ENCODE results near the gene CCL13. TPM values are rescaled to one million over a fixed set of nuclear protein-coding genes. Genes with fewer than 3 reads are reported as not detected.

The CCL13 gene
- total RNA-seq, 1 experiment from 2014 or later, result not detected

- CTCF ChIA-PET, result no interaction called here
- TF ChIP-seq EZH2 (IDR thresholded peaks at IDR 0.05; ENCODE audit: low read depth) (no peak), CTCF (conservative IDR thresholded peaks at IDR 0.05) (no peak)
Measured at GRCh38 chr17:34311291-34311690, 45.0 kb upstream of the CCL13 start.

GRCh38 chr17:34312080-34312479 lies 44.2 kb upstream of the CCL13 start:
- no peak overlapping the region for H3K27ac ChIP-seq
- no peaks in the 10 kb centered on the region for H3K79me2 ChIP-seq (ENCODE audit: low read depth)
- no peaks in the 10 kb centered on the region for H3F3A ChIP-seq (ENCODE audit: insufficient read depth, low read depth)
- H4K20me1 ChIP-seq (ENCODE audit: insufficient read depth), result no peaks in the 10 kb centered on the region
- H3K27me3 ChIP-seq (ENCODE audit: insufficient read depth, low read depth), result peaks cover 17% of the 10 kb centered on the region
- ChIA-PET POLR2A (ENCODE audit: unreplicated experiment) (no interaction called here), CTCF (no interaction called here)
- BruUV-seq (replicated peaks), result no TSS peak
- no peaks in the 10 kb centered on the region for H3K9me2 ChIP-seq (ENCODE audit: insufficient read depth)
- H3K4me2 ChIP-seq, result no peak overlapping the region
- H3K9me3 ChIP-seq (ENCODE audit: insufficient read depth, low read depth), result no peaks in the 10 kb centered on the region
- H3K36me3 ChIP-seq (ENCODE audit: low read depth), result no peaks in the 10 kb centered on the region
- no peaks in the 10 kb centered on the region for H3K4me1 ChIP-seq (replicated peaks; ENCODE audit: insufficient read depth)
- no peak overlapping the region for H2AFZ ChIP-seq
- TF ChIP-seq CTCF (conservative IDR thresholded peaks at IDR 0.05) (no peak), EZH2 (IDR thresholded peaks at IDR 0.05; ENCODE audit: low read depth) (no peak)
- no peak overlapping the region for H3K4me3 ChIP-seq
- intact Hi-C loops (cut with micrococcal nuclease; ENCODE audit: unreplicated experiment), result no loop called here
- no peak for DNase-seq

More at GRCh38 chr17:34311291-34311690, 45.0 kb upstream of the CCL13 start:
- H3K4me3 ChIP-seq, result no peak overlapping the region
- H3K9me2 ChIP-seq (ENCODE audit: insufficient read depth), result no peaks in the 10 kb centered on the region
- no peaks in the 10 kb centered on the region for H3K79me2 ChIP-seq (ENCODE audit: low read depth)
- H3F3A ChIP-seq (ENCODE audit: insufficient read depth, low read depth), result no peaks in the 10 kb centered on the region
- no peaks in the 10 kb centered on the region for H4K20me1 ChIP-seq (ENCODE audit: insufficient read depth)
- no peaks in the 10 kb centered on the region for H3K4me1 ChIP-seq (replicated peaks; ENCODE audit: insufficient read depth)
- no TSS peak for BruUV-seq (replicated peaks)
- no peaks in the 10 kb centered on the region for H3K9me3 ChIP-seq (ENCODE audit: insufficient read depth, low read depth)
- no peak overlapping the region for H3K4me2 ChIP-seq
- POLR2A ChIA-PET (ENCODE audit: unreplicated experiment), result no interaction called here
- peaks cover 25% of the 10 kb centered on the region for H3K27me3 ChIP-seq (ENCODE audit: insufficient read depth, low read depth)
- H3K36me3 ChIP-seq (ENCODE audit: low read depth), result no peaks in the 10 kb centered on the region
- no peak overlapping the region for H3K27ac ChIP-seq
- DNase-seq, result no peak
- no peak overlapping the region for H2AFZ ChIP-seq
- intact Hi-C loops (cut with micrococcal nuclease; ENCODE audit: unreplicated experiment), result no loop called here

- no peaks in the 10 kb centered on the region for H3F3A ChIP-seq (ENCODE audit: insufficient read depth, low read depth)
- peaks cover 16% of the 10 kb centered on the region for H3K27me3 ChIP-seq (ENCODE audit: insufficient read depth, low read depth)
- POLR2A ChIA-PET (ENCODE audit: unreplicated experiment), result no interaction called here
- no peaks in the 10 kb centered on the region for H3K4me1 ChIP-seq (replicated peaks; ENCODE audit: insufficient read depth)
- H3K27ac ChIP-seq, result no peak overlapping the region
- no peak overlapping the region for H3K4me2 ChIP-seq
- intact Hi-C loops (cut with micrococcal nuclease; ENCODE audit: unreplicated experiment), result no loop called here
- H4K20me1 ChIP-seq (ENCODE audit: insufficient read depth), result no peaks in the 10 kb centered on the region
- no peaks in the 10 kb centered on the region for H3K9me2 ChIP-seq (ENCODE audit: insufficient read depth)
- H3K9me3 ChIP-seq (ENCODE audit: insufficient read depth, low read depth), result no peaks in the 10 kb centered on the region
- CTCF ChIA-PET, result no interaction called here
- no peak overlapping the region for H3K4me3 ChIP-seq
- no peaks in the 10 kb centered on the region for H3K79me2 ChIP-seq (ENCODE audit: low read depth)
- no peak overlapping the region for H2AFZ ChIP-seq
- no peak for DNase-seq
- no peaks in the 10 kb centered on the region for H3K36me3 ChIP-seq (ENCODE audit: low read depth)
- BruUV-seq (replicated peaks), result no TSS peak
- no peak for TF ChIP-seq EZH2 (IDR thresholded peaks at IDR 0.05; ENCODE audit: low read depth)
- no peak for TF ChIP-seq CTCF (conservative IDR thresholded peaks at IDR 0.05)
Measured at GRCh38 chr17:34313164-34313563, 43.1 kb upstream of the CCL13 start.
